C4-2B (cell line): Measurements from ENCODE around the gene SPAG8.

Experiments used
- ZFX ChIP-seq: fragments of 450-650 bp; IDR thresholded peaks from 2 replicates; pipeline ENCODE4 v1.6.1; 2017
- TF ChIP-seq, protein P1 (sequence below): fragments of 450-650 bp; conservative IDR thresholded peaks from 2 replicates; pipeline ENCODE4 v1.5.1; 2017; ENCODE audit warnings: mild to moderate bottlenecking

DNA sequence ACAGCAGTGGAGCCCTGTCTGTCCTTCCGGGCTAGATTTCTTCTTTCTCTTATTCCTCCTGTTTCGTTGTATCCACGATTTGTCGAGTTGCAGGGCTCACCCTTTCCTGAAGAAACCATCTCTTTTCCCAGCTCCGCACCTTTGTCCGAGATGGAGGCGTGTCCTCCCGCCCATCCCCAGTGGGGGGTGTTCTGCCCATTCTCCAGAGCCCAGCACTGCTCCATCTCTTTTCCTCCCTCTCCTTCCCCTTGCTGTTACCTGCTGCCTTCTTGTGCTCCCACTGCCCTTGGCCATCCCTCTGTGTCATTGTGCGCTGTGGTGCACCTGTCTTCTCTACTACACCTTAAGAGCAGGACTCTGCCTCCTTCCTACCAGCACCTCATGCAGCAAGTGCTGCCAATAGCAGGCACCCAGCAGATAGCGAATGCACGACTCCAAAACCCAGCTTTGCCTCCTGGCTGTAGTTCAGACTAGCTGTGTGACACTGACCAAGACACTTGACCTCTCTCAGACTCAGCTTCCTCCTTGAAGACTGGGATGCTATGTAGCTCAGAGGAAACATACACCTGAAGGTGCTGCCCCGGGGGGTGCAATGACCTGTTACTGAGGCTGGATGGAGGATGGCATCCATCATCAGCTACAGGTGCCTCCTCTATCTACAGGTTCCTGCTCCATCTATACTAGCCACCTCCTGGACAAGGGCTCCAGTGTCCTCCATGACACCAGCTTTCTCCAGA lies 49.3 kb upstream of the SPAG8 start:
- TF ChIP-seq, protein P1, sequence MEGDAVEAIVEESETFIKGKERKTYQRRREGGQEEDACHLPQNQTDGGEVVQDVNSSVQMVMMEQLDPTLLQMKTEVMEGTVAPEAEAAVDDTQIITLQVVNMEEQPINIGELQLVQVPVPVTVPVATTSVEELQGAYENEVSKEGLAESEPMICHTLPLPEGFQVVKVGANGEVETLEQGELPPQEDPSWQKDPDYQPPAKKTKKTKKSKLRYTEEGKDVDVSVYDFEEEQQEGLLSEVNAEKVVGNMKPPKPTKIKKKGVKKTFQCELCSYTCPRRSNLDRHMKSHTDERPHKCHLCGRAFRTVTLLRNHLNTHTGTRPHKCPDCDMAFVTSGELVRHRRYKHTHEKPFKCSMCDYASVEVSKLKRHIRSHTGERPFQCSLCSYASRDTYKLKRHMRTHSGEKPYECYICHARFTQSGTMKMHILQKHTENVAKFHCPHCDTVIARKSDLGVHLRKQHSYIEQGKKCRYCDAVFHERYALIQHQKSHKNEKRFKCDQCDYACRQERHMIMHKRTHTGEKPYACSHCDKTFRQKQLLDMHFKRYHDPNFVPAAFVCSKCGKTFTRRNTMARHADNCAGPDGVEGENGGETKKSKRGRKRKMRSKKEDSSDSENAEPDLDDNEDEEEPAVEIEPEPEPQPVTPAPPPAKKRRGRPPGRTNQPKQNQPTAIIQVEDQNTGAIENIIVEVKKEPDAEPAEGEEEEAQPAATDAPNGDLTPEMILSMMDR: no peak
- no peak for TF ChIP-seq ZFX
